Osteocyte (in vitro differentiated cells): ENCODE results near the gene TWIST2. TPM values are rescaled to one million over a fixed set of nuclear protein-coding genes. Genes with fewer than 3 reads are reported as not detected.

ENCODE experiments used
- DNase-seq: peaks from one replicate; pipeline ENCODE4 v3.0.0; 2021; ENCODE audit warnings: mixed read lengths; ENCODE audit not compliant: unreplicated experiment; ENCODE audit errors: extremely low spot score
- H3K27ac Mint-ChIP-seq: one replicate; pipeline ENCODE4 v1.8.0; 2021; ENCODE audit warnings: mild to moderate bottlenecking, mixed read lengths; ENCODE audit not compliant: unreplicated experiment
- H3K27me3 Mint-ChIP-seq: one replicate; pipeline ENCODE4 v1.8.0; 2021; ENCODE audit warnings: mixed read lengths; ENCODE audit not compliant: unreplicated experiment
- H3K36me3 Mint-ChIP-seq: one replicate; pipeline ENCODE4 v1.8.0; 2021; ENCODE audit warnings: mixed read lengths; ENCODE audit not compliant: unreplicated experiment
- H3K4me1 Mint-ChIP-seq: one replicate; pipeline ENCODE4 v1.8.0; 2021; ENCODE audit warnings: mixed read lengths; ENCODE audit not compliant: unreplicated experiment
- H3K4me3 Mint-ChIP-seq: one replicate; pipeline ENCODE4 v1.8.0; 2021; ENCODE audit warnings: mild to moderate bottlenecking, moderate library complexity, mixed read lengths; ENCODE audit not compliant: unreplicated experiment
- H3K9me3 Mint-ChIP-seq: one replicate; pipeline ENCODE4 v1.8.0; 2021; ENCODE audit warnings: mixed read lengths; ENCODE audit not compliant: unreplicated experiment
- total RNA-seq: library from RNA; stranded (reverse); gene quantifications from 2 replicates; pipeline ENCODE4 v1.2.1, GENCODE V29; 2021
- TF ChIP-seq, protein P1 (sequence below): fragments of 200-600 bp; sonication (generic); IDR thresholded peaks from 2 replicates; pipeline ENCODE4 v1.5.0; 2021; ENCODE audit warnings: antibody characterized with exemption, mild to moderate bottlenecking, moderate library complexity

The TWIST2 gene
- total RNA-seq, 1 donor from 2014 or later, result 6.0 TPM

- H3K27me3 Mint-ChIP-seq, result peaks cover 6% of the 10 kb centered on the region
- H3K36me3 Mint-ChIP-seq, result no peaks in the 10 kb centered on the region
- TF ChIP-seq, protein P1, sequence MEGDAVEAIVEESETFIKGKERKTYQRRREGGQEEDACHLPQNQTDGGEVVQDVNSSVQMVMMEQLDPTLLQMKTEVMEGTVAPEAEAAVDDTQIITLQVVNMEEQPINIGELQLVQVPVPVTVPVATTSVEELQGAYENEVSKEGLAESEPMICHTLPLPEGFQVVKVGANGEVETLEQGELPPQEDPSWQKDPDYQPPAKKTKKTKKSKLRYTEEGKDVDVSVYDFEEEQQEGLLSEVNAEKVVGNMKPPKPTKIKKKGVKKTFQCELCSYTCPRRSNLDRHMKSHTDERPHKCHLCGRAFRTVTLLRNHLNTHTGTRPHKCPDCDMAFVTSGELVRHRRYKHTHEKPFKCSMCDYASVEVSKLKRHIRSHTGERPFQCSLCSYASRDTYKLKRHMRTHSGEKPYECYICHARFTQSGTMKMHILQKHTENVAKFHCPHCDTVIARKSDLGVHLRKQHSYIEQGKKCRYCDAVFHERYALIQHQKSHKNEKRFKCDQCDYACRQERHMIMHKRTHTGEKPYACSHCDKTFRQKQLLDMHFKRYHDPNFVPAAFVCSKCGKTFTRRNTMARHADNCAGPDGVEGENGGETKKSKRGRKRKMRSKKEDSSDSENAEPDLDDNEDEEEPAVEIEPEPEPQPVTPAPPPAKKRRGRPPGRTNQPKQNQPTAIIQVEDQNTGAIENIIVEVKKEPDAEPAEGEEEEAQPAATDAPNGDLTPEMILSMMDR, result no peak
- DNase-seq, result no peak
- no peak overlapping the region for H3K4me3 Mint-ChIP-seq
- no peaks in the 10 kb centered on the region for H3K9me3 Mint-ChIP-seq
- no peak overlapping the region for H3K27ac Mint-ChIP-seq
- H3K4me1 Mint-ChIP-seq, result no peaks in the 10 kb centered on the region
Observed at GRCh38 chr2:238924032-238924431, 76.1 kb downstream of the TWIST2 start.

- DNase-seq, result no peak
- H3K27ac Mint-ChIP-seq, result no peak overlapping the region
- H3K4me3 Mint-ChIP-seq, result no peak overlapping the region
- no peaks in the 10 kb centered on the region for H3K9me3 Mint-ChIP-seq
- H3K36me3 Mint-ChIP-seq, result no peaks in the 10 kb centered on the region
- H3K4me1 Mint-ChIP-seq, result peaks cover 7% of the 10 kb centered on the region
- peaks cover 9% of the 10 kb centered on the region for H3K27me3 Mint-ChIP-seq
- TF ChIP-seq, protein P1, result no peak
Observed at GRCh38 chr2:238924796-238925195, 76.9 kb downstream of the TWIST2 start.

- Mint-ChIP-seq H3K27me3 (peaks cover 13% of the 10 kb centered on the region), H3K27ac (no peak overlapping the region), H3K9me3 (no peaks in the 10 kb centered on the region), H3K36me3 (no peaks in the 10 kb centered on the region), H3K4me3 (no peak overlapping the region), H3K4me1 (peaks cover 8% of the 10 kb centered on the region)
- DNase-seq, result no peak
- TF ChIP-seq, protein P1, result no peak
Observed at GRCh38 chr2:238925281-238925680, 77.4 kb downstream of the TWIST2 start.

DNA sequence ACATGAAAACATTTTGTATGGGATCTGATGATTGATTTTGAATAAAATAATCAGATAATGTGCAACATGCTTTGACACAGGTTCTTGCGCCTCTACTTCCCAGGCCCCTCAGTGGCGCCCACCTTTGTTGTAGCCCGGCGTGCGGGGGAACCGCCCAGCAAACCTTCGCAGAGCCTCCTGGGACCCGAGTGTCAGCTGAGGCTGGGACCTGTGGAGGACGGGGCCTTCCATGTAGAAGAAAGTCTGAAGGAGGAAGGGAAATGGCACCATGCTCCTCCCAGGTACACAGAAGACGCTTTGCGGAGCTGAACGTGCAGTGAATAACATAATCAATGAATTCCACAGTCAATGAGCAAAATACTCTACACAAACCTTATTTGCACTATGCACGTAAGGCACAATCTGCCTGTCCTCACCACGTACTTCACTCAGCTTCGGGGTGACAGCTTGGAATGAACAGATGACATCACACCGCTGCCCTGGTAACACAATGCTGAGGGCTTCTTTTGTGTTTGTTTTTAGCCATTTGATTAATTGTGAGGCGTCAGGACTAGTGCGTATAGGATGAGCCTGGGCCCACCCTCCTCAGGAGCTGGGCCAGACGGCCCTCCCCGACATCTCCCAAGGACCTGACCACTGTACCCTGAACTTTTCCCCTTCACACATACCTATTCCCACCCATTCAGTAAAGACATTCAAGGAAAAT lies 78.1 kb downstream of the TWIST2 start:
- Mint-ChIP-seq H3K4me3 (no peak overlapping the region), H3K4me1 (peaks cover 8% of the 10 kb centered on the region), H3K9me3 (no peaks in the 10 kb centered on the region), H3K27me3 (peaks cover 19% of the 10 kb centered on the region), H3K36me3 (no peaks in the 10 kb centered on the region), H3K27ac (no peak overlapping the region)
- TF ChIP-seq, protein P1, result no peak
- no peak for DNase-seq

DNA sequence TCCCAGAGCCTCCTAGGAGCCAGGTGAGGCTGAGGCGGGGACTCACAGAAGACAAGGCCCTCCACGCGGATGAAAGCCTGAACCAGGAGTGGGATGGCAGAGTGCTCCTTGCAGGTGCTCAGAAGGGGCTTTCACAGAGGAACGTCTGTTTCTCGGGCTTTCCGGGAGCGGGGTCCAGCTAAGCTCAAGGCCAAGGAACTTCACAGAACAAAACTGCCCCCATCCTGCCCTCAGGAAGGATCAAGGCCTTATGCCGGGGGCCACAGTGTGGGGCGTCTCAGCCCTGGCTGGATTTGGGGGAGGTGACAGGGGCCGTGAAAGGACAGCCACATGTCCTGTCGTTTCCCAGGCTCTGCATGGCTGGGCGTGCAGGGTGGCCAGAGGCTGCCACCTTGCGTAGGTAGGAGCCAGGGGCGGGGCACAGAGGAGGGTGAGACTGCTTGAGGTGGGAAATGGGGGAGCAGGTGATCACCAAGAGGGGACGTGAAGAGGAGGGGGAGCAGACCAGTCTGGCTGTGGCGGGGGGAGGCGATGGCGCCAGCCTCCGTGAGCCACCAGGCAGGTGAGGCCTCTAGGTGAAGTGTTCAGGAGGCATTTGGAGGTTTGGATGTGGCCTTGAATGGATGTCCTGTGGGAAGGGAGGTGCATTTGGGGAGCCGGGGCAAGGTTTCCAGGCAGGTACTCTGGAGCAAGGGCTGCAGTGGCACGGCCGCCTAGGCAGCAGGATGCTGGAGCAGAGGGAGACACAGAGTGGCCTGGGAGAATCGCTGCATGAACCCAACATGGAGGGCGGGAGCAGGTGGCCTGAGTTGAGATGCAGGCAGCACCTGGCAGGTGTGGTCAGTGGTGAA lies 79.1 kb downstream of the TWIST2 start:
- H3K27ac Mint-ChIP-seq, result no peak overlapping the region
- TF ChIP-seq, protein P1, result no peak
- no peak overlapping the region for H3K4me3 Mint-ChIP-seq
- no peak for DNase-seq
- peaks cover 8% of the 10 kb centered on the region for H3K4me1 Mint-ChIP-seq
- H3K27me3 Mint-ChIP-seq, result peaks cover 29% of the 10 kb centered on the region
- no peaks in the 10 kb centered on the region for H3K9me3 Mint-ChIP-seq
- H3K36me3 Mint-ChIP-seq, result no peaks in the 10 kb centered on the region
